Activated CD4-positive, alpha-beta T cell treated with anti-CD3 and anti-CD28 coated beads, Interleukin-2, amount 10 ng/mL, durations not matched to agents 7 days and 5 days (primary cell): ENCODE measurements around the gene TP53TG5. TPM values are rescaled to one million over a fixed set of nuclear protein-coding genes. Genes with fewer than 3 reads are reported as not detected.

Source experiments
- CTCF ChIA-PET: fragments of 350-600 bp; sonication (Branson Sonifier 250); formaldehyde crosslinking; loops from one replicate; lab custom pipeline; 2021; ENCODE audit warnings: antibody characterized with exemption; lab: Charles Lee
- POLR2A ChIA-PET: fragments of 350-600 bp; sonication (Branson Sonifier 250); formaldehyde crosslinking; loops from one replicate; lab custom pipeline; 2021; ENCODE audit warnings: antibody characterized with exemption; lab: Charles Lee
- DNase-seq: peaks from one replicate; pipeline ENCODE4 v3.0.0-alpha.2; 2020
- H3K27ac Mint-ChIP-seq: one replicate; pipeline ENCODE4 v1.8.0; 2021; ENCODE audit warnings: mild to moderate bottlenecking, moderate library complexity, mixed read lengths
- H3K27me3 Mint-ChIP-seq: one replicate; pipeline ENCODE4 v1.8.0; 2021; ENCODE audit warnings: mixed read lengths
- H3K36me3 Mint-ChIP-seq: one replicate; pipeline ENCODE4 v1.8.0; 2021; ENCODE audit warnings: low read depth, mixed read lengths
- H3K4me1 Mint-ChIP-seq: one replicate; pipeline ENCODE4 v1.8.0; 2021; ENCODE audit warnings: mixed read lengths
- H3K4me3 Mint-ChIP-seq: one replicate; pipeline ENCODE4 v1.8.0; 2021; ENCODE audit warnings: mild to moderate bottlenecking, moderate library complexity, mixed read lengths
- H3K9me3 Mint-ChIP-seq: one replicate; pipeline ENCODE4 v1.8.0; 2021; ENCODE audit warnings: mixed read lengths
- total RNA-seq, 2 experiments: library from RNA; stranded (reverse); gene quantifications; one replicate each; pipeline ENCODE4 v1.2.3, GENCODE V29; 2021

The TP53TG5 gene
- total RNA-seq, 2 experiments from 2014 or later, result not detected

GRCh38 chr20:45410887-45411286 is 32.8 kb upstream of the TP53TG5 start:
- ChIA-PET POLR2A (no interaction called here), CTCF (interaction anchor here (1.3 to 2.2 kb wide), 3 partner anchors 9 to 118 kb away, joined by 3 to 13 read pairs (median 3); no protein-coding TSS in a partner anchor)
- no peak for DNase-seq
- Mint-ChIP-seq H3K36me3 (no peaks in the 10 kb centered on the region), H3K4me3 (no peak overlapping the region), H3K27me3 (peaks cover 2% of the 10 kb centered on the region), H3K9me3 (no peaks in the 10 kb centered on the region), H3K4me1 (peaks cover 18% of the 10 kb centered on the region), H3K27ac (no peak overlapping the region)

GRCh38 chr20:45409521-45410272 is 31.6 kb upstream of the TP53TG5 start:
- peaks cover 14% of the 10 kb centered on the region for H3K4me1 Mint-ChIP-seq
- ChIA-PET POLR2A (no interaction called here), CTCF (interaction anchor here (0.5 to 2.2 kb wide), 4 partner anchors 16 to 36 kb away, joined by 3 to 13 read pairs (median 4); no protein-coding TSS in a partner anchor)
- no peak overlapping the region for H3K27ac Mint-ChIP-seq
- H3K9me3 Mint-ChIP-seq, result no peaks in the 10 kb centered on the region
- H3K27me3 Mint-ChIP-seq, result peaks cover 8% of the 10 kb centered on the region
- H3K36me3 Mint-ChIP-seq, result no peaks in the 10 kb centered on the region
- DNase-seq, result no peak
- no peak overlapping the region for H3K4me3 Mint-ChIP-seq

- Mint-ChIP-seq H3K4me1 (peaks cover 14% of the 10 kb centered on the region), H3K27me3 (peaks cover 10% of the 10 kb centered on the region), H3K36me3 (no peaks in the 10 kb centered on the region), H3K27ac (peak overlapping the region; percentile 19), H3K4me3 (no peak overlapping the region), H3K9me3 (no peaks in the 10 kb centered on the region)
- ChIA-PET CTCF (interaction anchor here (2.1 to 2.3 kb wide), 2 partner anchors 28 to 45 kb away, joined by 5 to 7 read pairs; no protein-coding TSS in a partner anchor), POLR2A (no interaction called here)
- no peak for DNase-seq
Measured at GRCh38 chr20:45408646-45409213, 30.6 kb upstream of the TP53TG5 start.

- no peaks in the 10 kb centered on the region for H3K36me3 Mint-ChIP-seq
- peak within 1 kb of the TSS; percentile 72 for H3K4me3 Mint-ChIP-seq
- peak within 1 kb of the TSS; percentile 83 for H3K27ac Mint-ChIP-seq
- H3K4me1 Mint-ChIP-seq, result peaks cover 14% of the 10 kb centered on the region
- H3K27me3 Mint-ChIP-seq, result peaks cover 12% of the 10 kb centered on the region
- CTCF ChIA-PET, result interaction anchor here (1.1 to 2.3 kb wide), 5 partner anchors 10 to 115 kb away, joined by 3 to 7 read pairs (median 5); no protein-coding TSS in a partner anchor
- no peak for DNase-seq
- no peaks in the 10 kb centered on the region for H3K9me3 Mint-ChIP-seq
- POLR2A ChIA-PET, result no interaction called here
Measured at GRCh38 chr20:45407783-45408645, 29.9 kb upstream of the TP53TG5 start, which contains the start of gene DBNDD2. DBNDD2 (plus strand) TSS chr20:45408289; CDS start chr20:45408468, 179 bp downstream.

GRCh38 chr20:45407067-45407745 is 29.1 kb upstream of the TP53TG5 start:
- H3K27ac Mint-ChIP-seq, result peak overlapping the region; percentile 83
- no peak for DNase-seq

GRCh38 chr20:45406260-45407066 is 28.3 kb upstream of the TP53TG5 start:
- POLR2A ChIA-PET, result interaction anchor here (0.6 to 0.8 kb wide), 2 partner anchors 9 to 13 kb away, joined by 3 read pairs; partner anchors contain the start of gene PIGT
- peaks cover 9% of the 10 kb centered on the region for H3K9me3 Mint-ChIP-seq
- H3K36me3 Mint-ChIP-seq, result peaks cover 6% of the 10 kb centered on the region
- CTCF ChIA-PET, result interaction anchor here (1.0 to 2.3 kb wide), 5 partner anchors 12 to 113 kb away, joined by 3 to 7 read pairs (median 4); no protein-coding TSS in a partner anchor
- H3K27me3 Mint-ChIP-seq, result peaks cover 12% of the 10 kb centered on the region
- peak overlapping the region; percentile 73 for H3K4me3 Mint-ChIP-seq
- peaks cover 14% of the 10 kb centered on the region for H3K4me1 Mint-ChIP-seq
- DNase-seq, result peak; percentile 36
- H3K27ac Mint-ChIP-seq, result peak overlapping the region; percentile 83

More at GRCh38 chr20:45407067-45407745, 29.1 kb upstream of the TP53TG5 start:
- peaks cover 12% of the 10 kb centered on the region for H3K27me3 Mint-ChIP-seq
- ChIA-PET CTCF (interaction anchor here (1.0 to 2.3 kb wide), 6 partner anchors 11 to 114 kb away, joined by 3 to 7 read pairs (median 4); no protein-coding TSS in a partner anchor), POLR2A (interaction anchor here (0.6 to 0.8 kb wide), 2 partner anchors 9 to 13 kb away, joined by 3 read pairs; partner anchors contain the start of gene PIGT)
- no peaks in the 10 kb centered on the region for H3K36me3 Mint-ChIP-seq
- H3K4me3 Mint-ChIP-seq, result peak overlapping the region; percentile 72
- H3K9me3 Mint-ChIP-seq, result peaks cover 2% of the 10 kb centered on the region
- H3K4me1 Mint-ChIP-seq, result peaks cover 14% of the 10 kb centered on the region

GRCh38 chr20:45405571-45406259 is 27.6 kb upstream of the TP53TG5 start:
- Mint-ChIP-seq H3K36me3 (peaks cover 9% of the 10 kb centered on the region), H3K9me3 (peaks cover 12% of the 10 kb centered on the region), H3K27me3 (peaks cover 12% of the 10 kb centered on the region), H3K4me3 (peak overlapping the region; percentile 73), H3K27ac (no peak overlapping the region), H3K4me1 (peaks cover 14% of the 10 kb centered on the region)
- ChIA-PET CTCF (interaction anchor here (1.6 kb wide), 1 partner anchor 32 kb away, joined by 4 read pairs; no protein-coding TSS in a partner anchor), POLR2A (no interaction called here)
- DNase-seq, result no peak

GRCh38 chr20:45404438-45404837 is 26.3 kb upstream of the TP53TG5 start:
- H3K27me3 Mint-ChIP-seq, result peaks cover 12% of the 10 kb centered on the region
- H3K27ac Mint-ChIP-seq, result no peak overlapping the region
- CTCF ChIA-PET, result interaction anchor here (1.3 to 2.2 kb wide), 3 partner anchors 31 to 81 kb away, joined by 4 to 7 read pairs (median 5); partner anchors contain the start of gene SYS1

GRCh38 chr20:45402946-45403345 is 24.8 kb upstream of the TP53TG5 start:
- no peak overlapping the region for H3K27ac Mint-ChIP-seq
- H3K9me3 Mint-ChIP-seq, result peaks cover 29% of the 10 kb centered on the region
- peaks cover 14% of the 10 kb centered on the region for H3K4me1 Mint-ChIP-seq
- H3K4me3 Mint-ChIP-seq, result no peak overlapping the region
- peaks cover 12% of the 10 kb centered on the region for H3K27me3 Mint-ChIP-seq
- DNase-seq, result no peak
- peaks cover 17% of the 10 kb centered on the region for H3K36me3 Mint-ChIP-seq
- ChIA-PET CTCF (interaction anchor here (0.9 to 2.2 kb wide), 3 partner anchors 10 to 34 kb away, joined by 3 to 7 read pairs (median 6); no protein-coding TSS in a partner anchor), POLR2A (no interaction called here)

More at GRCh38 chr20:45404438-45404837, 26.3 kb upstream of the TP53TG5 start:
- no peak for DNase-seq
- peaks cover 17% of the 10 kb centered on the region for H3K36me3 Mint-ChIP-seq
- POLR2A ChIA-PET, result no interaction called here
- H3K9me3 Mint-ChIP-seq, result peaks cover 24% of the 10 kb centered on the region
- H3K4me3 Mint-ChIP-seq, result peak overlapping the region; percentile 66
- H3K4me1 Mint-ChIP-seq, result peaks cover 14% of the 10 kb centered on the region

GRCh38 chr20:45400346-45401031 is 22.4 kb upstream of the TP53TG5 start:
- peaks cover 10% of the 10 kb centered on the region for H3K27me3 Mint-ChIP-seq
- CTCF ChIA-PET, result no interaction called here

More at GRCh38 chr20:45400346-45401031, 22.4 kb upstream of the TP53TG5 start:
- H3K36me3 Mint-ChIP-seq, result peaks cover 17% of the 10 kb centered on the region
- peaks cover 7% of the 10 kb centered on the region for H3K4me1 Mint-ChIP-seq
- no peak for DNase-seq
- POLR2A ChIA-PET, result no interaction called here
- no peak overlapping the region for H3K27ac Mint-ChIP-seq
- H3K4me3 Mint-ChIP-seq, result no peak overlapping the region
- H3K9me3 Mint-ChIP-seq, result peaks cover 29% of the 10 kb centered on the region
